Upper lobe of left lung (tissue), 6 donors: ENCODE data around the gene TAF1A. TPM values are rescaled to one million over a fixed set of nuclear protein-coding genes. Genes with fewer than 3 reads are reported as not detected.

ENCODE experiments used
- ATAC-seq, 2 donors: fragments of 200-7000 bp; cut with Tn5 transposase; one replicate each; pipeline ENCODE4 v1.9.1; 2022; ENCODE audit warnings: mild to moderate bottlenecking in 2 of 2, moderate library complexity in 2 of 2; ENCODE audit not compliant: low FRiP score in 2 of 2
- DNase-seq, 2 donors: peaks; one replicate each; pipeline ENCODE4 v3.0.0-alpha.2; 2019 to 2020
- H3K27ac ChIP-seq, 4 donors: fragments of 200-600 bp; sonication (generic); one replicate each; pipeline ENCODE4 v1.5.1; 2016 to 2019
- H3K27me3 ChIP-seq, 4 donors: fragments of 200-600 bp; sonication (generic); one replicate each; pipeline ENCODE4 v1.5.1; 2017 to 2019
- H3K36me3 ChIP-seq, 4 donors: fragments of 200-600 bp; sonication (generic); one replicate each; pipeline ENCODE4 v1.5.1; 2016 to 2019
- H3K4me1 ChIP-seq, 4 donors: fragments of 200-600 bp; sonication (generic); one replicate each; pipeline ENCODE4 v1.5.1; 2018 to 2019
- H3K4me3 ChIP-seq, 4 donors: fragments of 200-600 bp; sonication (generic); one replicate each; pipeline ENCODE4 v1.5.1; 2017 to 2019; ENCODE audit warnings: mild to moderate bottlenecking in 2 of 4, moderate library complexity in 1 of 4
- H3K9me3 ChIP-seq, 4 donors: fragments of 200-600 bp; sonication (generic); one replicate each; pipeline ENCODE4 v1.5.1; 2018 to 2019
- EP300 ChIP-seq, 4 donors: sonication (generic); formaldehyde crosslinking; IDR thresholded peaks; one replicate each; pipeline ENCODE4 v1.5.1; 2017; ENCODE audit warnings: antibody characterized with exemption in 4 of 4, control low read depth in 2 of 4
- POLR2A ChIP-seq, 4 donors: fragments of 450-650 bp; IDR thresholded peaks; one replicate each; pipeline ENCODE4 v1.5.1; 2016 to 2017; ENCODE audit warnings: antibody characterized with exemption in 4 of 4, mild to moderate bottlenecking in 2 of 4
- POLR2AphosphoS5 ChIP-seq, 2 donors: sonication (generic); formaldehyde crosslinking; IDR thresholded peaks; one replicate each; pipeline ENCODE4 v1.5.1; 2017; ENCODE audit warnings: antibody characterized with exemption in 2 of 2
- WGBS, 2 donors: methylation state at CpG; one replicate each; pipeline ENCODE4 v1.1.5; 2017 to 2018; 5-methylcytosine and 5-hydroxymethylcytosine counted together
- total RNA-seq, 6 donors: library from RNA; depleted of rRNA in 4 of 6; stranded (reverse); fragments of >200 nt in 4 of 6; gene quantifications; one replicate each; pipeline versions ENCODE4 v1.1.0 to v1.2.1, GENCODE V29; 2016 to 2021
- TF ChIP-seq, protein P1 (sequence below), 6 experiments: fragments of 450-650 bp in 4 of 6; fragments of 200-600 bp in 2 of 6; sonication (generic) in 2 of 6; IDR thresholded peaks; one replicate each; pipeline ENCODE4 v1.5.1; 2016 to 2019; ENCODE audit warnings: antibody characterized with exemption in 6 of 6
- donor health status: DM: no; HTN: no; CAD: no; lungs with moderate emphysema.
- donor health status: DM: no; HTN: yes; CAD: no; lungs with severe emphysema.

The TAF1A gene
- total RNA-seq, 6 donors from 2014 or later, result 1.6 to 12.0 (median 4.7) TPM

DNA sequence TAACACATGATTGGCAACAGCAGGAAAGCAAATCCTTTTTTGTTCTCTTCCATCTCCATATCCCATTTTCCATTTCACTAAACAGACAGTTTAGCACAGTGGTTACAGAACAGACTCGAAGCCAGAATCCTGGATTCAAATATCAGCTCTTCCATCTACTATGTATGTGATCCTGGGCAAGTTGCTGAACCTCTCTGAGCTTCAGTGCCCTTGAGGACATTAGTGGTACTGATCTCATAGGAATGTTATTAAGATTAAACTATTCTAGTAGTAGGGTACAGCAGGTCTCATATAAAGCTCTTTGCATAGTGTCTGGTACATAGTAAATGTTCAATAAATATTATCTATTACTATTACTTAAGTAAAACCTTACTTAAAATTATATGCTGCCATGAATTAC lies 28.1 kb downstream of the TAF1A start:
- H3K27ac ChIP-seq, result no peak overlapping the region
- peaks cover 0 to 56% (median 13%) of the 10 kb centered on the region in 4 donors for H3K36me3 ChIP-seq
- no peaks in the 10 kb centered on the region for H3K4me1 ChIP-seq
- H3K4me3 ChIP-seq, result no peak overlapping the region
- DNase-seq (no peak), ATAC-seq (no peak)
- no peak for TF ChIP-seq POLR2A (IDR thresholded peaks at IDR 0.05)
- WGBS, 2 donors, result 89 to 93% methylated on average over 1 of the region's 1 CpG
- no peaks in the 10 kb centered on the region for H3K27me3 ChIP-seq
- H3K9me3 ChIP-seq, result no peaks in the 10 kb centered on the region

DNA sequence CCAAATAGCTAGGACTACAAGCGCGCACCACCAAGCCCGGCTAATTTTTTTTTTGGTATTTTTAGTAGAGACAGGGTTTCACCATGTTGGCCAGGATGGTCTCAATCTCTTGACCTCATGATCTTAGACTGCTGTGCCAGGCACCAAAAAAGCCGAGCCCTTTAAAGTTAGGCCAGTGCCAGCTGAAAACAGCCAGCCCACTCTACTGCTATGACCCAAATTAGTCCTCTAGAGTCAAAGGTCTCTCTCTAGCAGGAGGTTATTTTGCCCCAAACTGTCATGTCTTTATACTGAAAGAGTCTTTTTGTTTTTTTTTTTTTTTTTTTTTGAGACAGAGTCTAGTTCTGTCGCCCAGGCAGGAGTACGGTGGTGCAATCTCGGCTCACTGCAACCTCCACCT lies 32.2 kb downstream of the TAF1A start:
- no peak for ATAC-seq
- peaks cover 0 to 59% (median 19%) of the 10 kb centered on the region in 4 donors for H3K36me3 ChIP-seq

DNA sequence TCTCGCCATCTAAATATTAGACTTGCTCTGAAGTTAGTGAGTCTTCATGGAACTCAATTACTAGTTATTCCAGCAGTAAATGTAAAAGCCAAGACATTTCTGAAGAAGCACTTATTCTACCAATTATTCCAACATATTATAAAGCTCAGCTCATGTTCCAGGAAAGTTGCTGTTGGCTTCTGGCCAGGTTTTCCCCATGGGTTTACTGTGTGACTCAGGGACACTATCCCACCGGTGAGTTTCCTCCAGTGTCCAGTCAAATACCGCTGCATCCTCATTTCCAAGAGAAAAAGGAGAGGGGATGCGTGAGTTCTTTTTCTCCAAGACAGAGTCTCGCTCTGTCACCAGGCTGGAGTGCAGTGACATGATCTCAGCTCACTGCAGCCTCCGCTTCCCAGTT lies 32.6 kb downstream of the TAF1A start:
- H3K27me3 ChIP-seq, result no peaks in the 10 kb centered on the region
- ATAC-seq (no peak), DNase-seq (no peak)
- no peaks in the 10 kb centered on the region for H3K9me3 ChIP-seq
- H3K4me1 ChIP-seq, result no peaks in the 10 kb centered on the region
- 79 to 80% methylated on average over 6 of the region's 6 CpGs for WGBS, 2 donors
- no peak overlapping the region for H3K4me3 ChIP-seq
- peaks cover 0 to 59% (median 19%) of the 10 kb centered on the region in 4 donors for H3K36me3 ChIP-seq
- no peak for TF ChIP-seq POLR2AphosphoS5 (IDR thresholded peaks at IDR 0.05)
- no peak overlapping the region for H3K27ac ChIP-seq

More for the DNA sequence above, 32.2 kb downstream of the TAF1A start:
- Histone ChIP-seq H3K4me1 (no peaks in the 10 kb centered on the region), H3K27me3 (no peaks in the 10 kb centered on the region), H3K27ac (no peak overlapping the region), H3K9me3 (no peaks in the 10 kb centered on the region), H3K4me3 (no peak overlapping the region)
- TF ChIP-seq POLR2AphosphoS5 (IDR thresholded peaks at IDR 0.05), result no peak
- TF ChIP-seq, protein P1, sequence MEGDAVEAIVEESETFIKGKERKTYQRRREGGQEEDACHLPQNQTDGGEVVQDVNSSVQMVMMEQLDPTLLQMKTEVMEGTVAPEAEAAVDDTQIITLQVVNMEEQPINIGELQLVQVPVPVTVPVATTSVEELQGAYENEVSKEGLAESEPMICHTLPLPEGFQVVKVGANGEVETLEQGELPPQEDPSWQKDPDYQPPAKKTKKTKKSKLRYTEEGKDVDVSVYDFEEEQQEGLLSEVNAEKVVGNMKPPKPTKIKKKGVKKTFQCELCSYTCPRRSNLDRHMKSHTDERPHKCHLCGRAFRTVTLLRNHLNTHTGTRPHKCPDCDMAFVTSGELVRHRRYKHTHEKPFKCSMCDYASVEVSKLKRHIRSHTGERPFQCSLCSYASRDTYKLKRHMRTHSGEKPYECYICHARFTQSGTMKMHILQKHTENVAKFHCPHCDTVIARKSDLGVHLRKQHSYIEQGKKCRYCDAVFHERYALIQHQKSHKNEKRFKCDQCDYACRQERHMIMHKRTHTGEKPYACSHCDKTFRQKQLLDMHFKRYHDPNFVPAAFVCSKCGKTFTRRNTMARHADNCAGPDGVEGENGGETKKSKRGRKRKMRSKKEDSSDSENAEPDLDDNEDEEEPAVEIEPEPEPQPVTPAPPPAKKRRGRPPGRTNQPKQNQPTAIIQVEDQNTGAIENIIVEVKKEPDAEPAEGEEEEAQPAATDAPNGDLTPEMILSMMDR (IDR thresholded peaks at IDR 0.05), result no peak
- no peak for TF ChIP-seq EP300 (IDR thresholded peaks at IDR 0.05)
- no peak for TF ChIP-seq POLR2A (IDR thresholded peaks at IDR 0.05)
- 85 to 96% methylated on average over 7 of the region's 7 CpGs for WGBS, 2 donors
- no peak for DNase-seq

DNA sequence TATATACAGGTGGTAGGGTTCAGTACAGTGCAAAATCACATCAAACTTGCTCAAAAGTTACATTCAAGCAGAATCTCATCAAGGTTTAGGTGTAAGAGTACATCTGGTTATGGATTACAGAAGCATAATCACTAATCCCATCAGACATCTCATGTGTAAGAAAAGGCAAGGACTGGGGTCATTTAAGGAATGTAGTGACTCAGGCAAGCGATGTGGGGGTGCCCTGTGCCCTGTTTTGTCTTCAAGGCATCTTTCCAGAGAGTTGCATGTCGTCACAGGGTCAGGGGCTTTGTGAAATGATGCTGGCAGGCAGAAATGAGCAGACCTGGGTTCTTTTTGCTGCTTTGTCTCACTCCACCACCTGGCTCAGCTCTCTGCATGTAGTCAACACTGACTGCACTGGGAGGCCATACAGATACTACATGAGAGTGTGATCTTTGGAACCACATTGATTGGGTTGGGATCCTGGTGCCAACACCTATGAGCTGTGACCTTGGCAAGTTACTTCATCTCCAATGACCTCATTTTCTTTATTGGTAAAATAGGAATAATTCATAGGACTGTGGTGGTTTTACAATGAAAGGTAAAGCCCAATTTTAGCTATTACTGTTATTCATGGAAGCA lies 33.6 kb downstream of the TAF1A start:
- H3K4me3 ChIP-seq, result no peak overlapping the region
- no peak for TF ChIP-seq EP300 (IDR thresholded peaks at IDR 0.05)
- no peak for TF ChIP-seq POLR2AphosphoS5 (IDR thresholded peaks at IDR 0.05)
- TF ChIP-seq, protein P1 (IDR thresholded peaks at IDR 0.05), result no peak
- no peak for TF ChIP-seq POLR2A (IDR thresholded peaks at IDR 0.05)
- H3K9me3 ChIP-seq, result no peaks in the 10 kb centered on the region
- no peaks in the 10 kb centered on the region for H3K27me3 ChIP-seq
- no peaks in the 10 kb centered on the region for H3K4me1 ChIP-seq
- peaks cover 0 to 53% (median 19%) of the 10 kb centered on the region in 4 donors for H3K36me3 ChIP-seq
- DNase-seq, result no peak
- no peak overlapping the region for H3K27ac ChIP-seq
- WGBS, 2 donors, result 92 to 100% methylated on average over 2 of the region's 2 CpGs
- ATAC-seq, result no peak

DNA sequence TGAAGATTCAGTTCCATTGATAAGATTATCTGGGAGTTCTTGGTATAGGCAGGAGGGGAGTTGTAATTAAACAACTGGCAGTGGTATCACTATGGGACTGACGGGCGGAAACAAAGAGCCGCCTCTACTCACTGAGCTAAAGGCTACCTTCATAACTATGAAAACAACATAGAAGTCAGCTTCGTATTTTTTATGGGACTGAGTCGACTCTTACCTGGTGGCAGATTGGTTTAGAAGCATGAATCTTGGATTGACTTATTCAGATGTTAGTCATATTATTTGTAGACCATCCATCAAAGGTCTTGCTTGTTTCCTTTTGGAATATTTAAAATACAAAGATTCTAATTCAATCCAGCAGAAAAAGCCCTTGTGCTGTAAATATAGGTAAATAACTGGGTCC lies 35.6 kb downstream of the TAF1A start:
- no peak overlapping the region for H3K27ac ChIP-seq
- ATAC-seq (no peak), DNase-seq (no peak)
- H3K27me3 ChIP-seq, result no peaks in the 10 kb centered on the region
- peaks cover 0 to 34% (median 10%) of the 10 kb centered on the region in 4 donors for H3K36me3 ChIP-seq
- 92 to 97% methylated on average over 5 of the region's 5 CpGs for WGBS, 2 donors
- no peak for TF ChIP-seq EP300 (IDR thresholded peaks at IDR 0.05)
- TF ChIP-seq, protein P1 (IDR thresholded peaks at IDR 0.05), result no peak
- TF ChIP-seq POLR2AphosphoS5 (IDR thresholded peaks at IDR 0.05), result no peak
- no peak for TF ChIP-seq POLR2A (IDR thresholded peaks at IDR 0.05)
- no peaks in the 10 kb centered on the region for H3K9me3 ChIP-seq
- H3K4me3 ChIP-seq, result no peak overlapping the region
- no peaks in the 10 kb centered on the region for H3K4me1 ChIP-seq

DNA sequence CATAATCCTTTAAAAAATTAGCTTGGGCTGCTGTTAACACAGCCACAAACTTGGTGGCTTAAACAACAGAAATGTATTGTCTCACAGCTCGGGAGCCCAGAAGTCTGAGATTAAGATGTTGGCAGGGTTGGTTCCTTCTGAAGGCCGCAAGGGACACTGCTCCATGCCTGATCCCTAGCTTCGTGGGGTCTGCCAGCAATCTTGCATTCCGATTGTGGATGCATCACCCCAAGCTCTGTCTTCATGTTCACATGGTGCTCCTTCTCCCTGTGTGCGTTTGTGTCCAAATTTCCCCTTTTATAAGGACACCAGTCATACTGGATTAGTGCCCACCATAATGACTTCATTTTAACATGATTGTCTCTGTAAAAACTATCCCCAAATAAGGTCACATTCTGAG lies 36.9 kb downstream of the TAF1A start:
- Histone ChIP-seq H3K27ac (no peak overlapping the region), H3K9me3 (no peaks in the 10 kb centered on the region), H3K4me1 (no peaks in the 10 kb centered on the region), H3K4me3 (no peak overlapping the region), H3K27me3 (no peaks in the 10 kb centered on the region), H3K36me3 (peaks cover 0 to 22% (median 10%) of the 10 kb centered on the region in 4 donors)
- TF ChIP-seq POLR2AphosphoS5 (IDR thresholded peaks at IDR 0.05) (no peak), POLR2A (IDR thresholded peaks at IDR 0.05) (no peak), EP300 (IDR thresholded peaks at IDR 0.05) (no peak)
- TF ChIP-seq, protein P1 (IDR thresholded peaks at IDR 0.05), result no peak
- peak in 1 of 2 donors; percentile 83 for ATAC-seq
- DNase-seq, result no peak
- WGBS, 2 donors, result 68 to 92% methylated on average over 4 to 5 of the region's 5 CpGs
